Osteocyte (in vitro differentiated cells): Measurements from ENCODE around the gene MAML1. TPM values are rescaled to one million over a fixed set of nuclear protein-coding genes. Genes with fewer than 3 reads are reported as not detected.
"Not testable (repeated sequence)": the region's sequence is repeated elsewhere in the genome, so short reads cannot be mapped to it uniquely, and the experiment has no call there.

Source experiments
- DNase-seq: peaks from one replicate; pipeline ENCODE4 v3.0.0; 2021; ENCODE audit warnings: mixed read lengths; ENCODE audit not compliant: unreplicated experiment; ENCODE audit errors: extremely low spot score
- H3K27ac Mint-ChIP-seq: one replicate; pipeline ENCODE4 v1.8.0; 2021; ENCODE audit warnings: mild to moderate bottlenecking, mixed read lengths; ENCODE audit not compliant: unreplicated experiment
- H3K27me3 Mint-ChIP-seq: one replicate; pipeline ENCODE4 v1.8.0; 2021; ENCODE audit warnings: mixed read lengths; ENCODE audit not compliant: unreplicated experiment
- H3K36me3 Mint-ChIP-seq: one replicate; pipeline ENCODE4 v1.8.0; 2021; ENCODE audit warnings: mixed read lengths; ENCODE audit not compliant: unreplicated experiment
- H3K4me1 Mint-ChIP-seq: one replicate; pipeline ENCODE4 v1.8.0; 2021; ENCODE audit warnings: mixed read lengths; ENCODE audit not compliant: unreplicated experiment
- H3K4me3 Mint-ChIP-seq: one replicate; pipeline ENCODE4 v1.8.0; 2021; ENCODE audit warnings: mild to moderate bottlenecking, moderate library complexity, mixed read lengths; ENCODE audit not compliant: unreplicated experiment
- H3K9me3 Mint-ChIP-seq: one replicate; pipeline ENCODE4 v1.8.0; 2021; ENCODE audit warnings: mixed read lengths; ENCODE audit not compliant: unreplicated experiment
- total RNA-seq: library from RNA; stranded (reverse); gene quantifications from 2 replicates; pipeline ENCODE4 v1.2.1, GENCODE V29; 2021
- TF ChIP-seq, protein P1 (sequence below): fragments of 200-600 bp; sonication (generic); IDR thresholded peaks from 2 replicates; pipeline ENCODE4 v1.5.0; 2021; ENCODE audit warnings: antibody characterized with exemption, mild to moderate bottlenecking, moderate library complexity

MAML1 gene
- total RNA-seq, 1 donor from 2014 or later = 34.1 TPM

GRCh38 chr5:179788193-179788854 lies 55.7 kb downstream of the MAML1 start:
- Mint-ChIP-seq H3K27me3 (no peaks in the 10 kb centered on the region), H3K27ac (no peak overlapping the region), H3K9me3 (no peaks in the 10 kb centered on the region), H3K4me1 (peaks cover 4% of the 10 kb centered on the region), H3K4me3 (no peak overlapping the region), H3K36me3 (no peaks in the 10 kb centered on the region)
- no peak for DNase-seq
- TF ChIP-seq, protein P1, sequence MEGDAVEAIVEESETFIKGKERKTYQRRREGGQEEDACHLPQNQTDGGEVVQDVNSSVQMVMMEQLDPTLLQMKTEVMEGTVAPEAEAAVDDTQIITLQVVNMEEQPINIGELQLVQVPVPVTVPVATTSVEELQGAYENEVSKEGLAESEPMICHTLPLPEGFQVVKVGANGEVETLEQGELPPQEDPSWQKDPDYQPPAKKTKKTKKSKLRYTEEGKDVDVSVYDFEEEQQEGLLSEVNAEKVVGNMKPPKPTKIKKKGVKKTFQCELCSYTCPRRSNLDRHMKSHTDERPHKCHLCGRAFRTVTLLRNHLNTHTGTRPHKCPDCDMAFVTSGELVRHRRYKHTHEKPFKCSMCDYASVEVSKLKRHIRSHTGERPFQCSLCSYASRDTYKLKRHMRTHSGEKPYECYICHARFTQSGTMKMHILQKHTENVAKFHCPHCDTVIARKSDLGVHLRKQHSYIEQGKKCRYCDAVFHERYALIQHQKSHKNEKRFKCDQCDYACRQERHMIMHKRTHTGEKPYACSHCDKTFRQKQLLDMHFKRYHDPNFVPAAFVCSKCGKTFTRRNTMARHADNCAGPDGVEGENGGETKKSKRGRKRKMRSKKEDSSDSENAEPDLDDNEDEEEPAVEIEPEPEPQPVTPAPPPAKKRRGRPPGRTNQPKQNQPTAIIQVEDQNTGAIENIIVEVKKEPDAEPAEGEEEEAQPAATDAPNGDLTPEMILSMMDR = no peak

DNA sequence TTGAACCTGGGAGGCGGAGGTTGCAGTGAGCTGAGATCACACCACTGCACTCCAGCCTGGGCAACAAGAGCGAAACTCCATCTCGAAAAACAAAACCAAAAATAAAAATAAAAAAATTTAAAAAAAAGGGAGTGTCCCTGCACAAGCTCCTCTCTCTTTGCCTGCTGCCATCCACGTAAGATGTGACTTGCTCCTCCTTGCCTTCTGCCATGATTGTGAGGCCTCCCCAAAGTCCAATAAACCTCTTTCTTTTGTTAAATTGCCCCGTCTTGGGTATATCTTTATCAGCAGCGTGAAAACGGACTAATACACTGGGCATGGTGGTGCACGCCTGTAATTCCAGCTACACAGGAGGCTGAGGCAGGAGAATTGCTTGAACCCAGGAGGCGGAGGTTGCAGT lies 56.7 kb downstream of the MAML1 start:
- not testable (repeated sequence) for H3K4me1 Mint-ChIP-seq, H3K36me3 Mint-ChIP-seq, H3K9me3 Mint-ChIP-seq, H3K27me3 Mint-ChIP-seq, H3K27ac Mint-ChIP-seq, H3K4me3 Mint-ChIP-seq, DNase-seq

DNA sequence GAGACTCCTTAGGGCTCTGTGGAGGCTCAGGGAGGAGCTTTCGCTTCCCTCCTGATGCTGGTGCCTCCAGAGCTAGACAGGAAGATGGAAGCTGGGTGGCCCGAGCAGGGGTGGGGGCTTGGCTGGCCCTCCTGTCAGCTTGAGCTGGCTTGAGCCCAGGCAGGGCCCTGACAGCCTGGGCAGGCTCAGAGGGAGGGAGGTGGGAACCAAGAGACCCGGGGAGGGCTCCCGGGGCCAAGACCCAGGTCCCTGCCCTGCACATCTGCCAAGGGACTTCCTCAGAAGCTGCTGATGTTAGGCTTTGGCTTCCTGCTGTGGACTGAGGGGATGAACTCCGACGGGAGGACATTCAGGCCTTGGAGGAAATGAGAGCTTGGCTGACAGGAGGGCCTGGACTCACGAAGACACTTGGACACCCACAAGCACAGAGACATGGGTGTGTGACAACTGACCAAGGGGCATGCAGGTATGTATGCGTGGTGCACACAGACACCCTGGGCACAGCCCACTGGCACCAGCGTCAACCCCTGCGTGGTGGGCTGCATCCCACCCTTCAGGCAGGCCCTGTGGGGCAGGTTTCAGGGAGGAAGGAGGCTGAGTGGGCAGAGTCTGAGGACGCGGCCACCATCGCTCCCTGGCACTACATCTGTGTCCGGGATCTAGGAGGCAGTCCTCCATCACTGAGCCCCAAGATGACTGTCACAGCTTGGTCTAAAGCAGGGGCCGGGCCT lies 59.4 kb downstream of the MAML1 start:
- no peak overlapping the region for H3K4me3 Mint-ChIP-seq
- no peak overlapping the region for H3K27ac Mint-ChIP-seq

DNA sequence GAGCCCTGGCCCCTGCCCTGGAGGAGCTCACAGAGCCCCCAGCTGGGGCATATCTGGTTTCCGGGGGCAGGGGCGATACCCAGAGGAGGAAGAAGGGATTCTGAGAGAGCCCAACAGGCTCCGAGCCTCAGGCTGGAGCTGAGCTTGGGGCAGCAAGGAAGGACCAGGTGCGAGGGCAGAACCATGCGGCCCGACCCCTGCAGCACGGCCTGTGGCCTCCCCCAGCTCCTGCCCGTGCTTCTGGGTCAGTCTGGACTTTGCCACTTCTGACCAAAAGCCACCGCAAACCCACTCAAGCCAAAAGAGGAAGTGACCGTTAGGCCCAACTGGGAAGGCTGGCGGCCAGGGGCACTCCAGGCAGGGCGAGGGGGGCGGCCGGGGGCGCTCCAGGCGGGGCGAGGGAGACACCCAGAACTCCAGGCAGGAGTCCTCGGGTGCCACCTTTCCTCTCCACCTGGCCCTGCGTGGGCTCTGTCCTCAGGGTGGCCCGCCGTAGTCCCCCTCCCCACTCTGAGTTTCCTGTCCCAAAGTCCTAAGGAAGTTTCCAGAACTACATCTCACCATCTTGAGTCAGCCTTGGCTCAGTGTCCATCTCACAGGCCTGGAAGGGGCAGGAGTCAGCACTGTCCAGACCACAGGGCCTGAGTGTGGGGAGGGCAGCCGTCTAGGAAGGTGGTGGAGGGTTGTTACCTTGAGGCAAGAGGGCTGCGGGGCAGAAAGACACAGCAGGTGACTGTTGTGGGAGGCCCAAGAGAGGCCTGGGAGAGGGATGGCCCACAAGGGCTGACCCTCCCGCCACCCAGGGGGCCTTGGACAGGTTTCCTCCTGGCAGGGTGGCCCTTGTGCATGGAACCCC lies 60.2 kb downstream of the MAML1 start:
- H3K4me1 Mint-ChIP-seq = peaks cover 14% of the 10 kb centered on the region
- H3K9me3 Mint-ChIP-seq = no peaks in the 10 kb centered on the region
- no peak overlapping the region for H3K4me3 Mint-ChIP-seq
- no peak overlapping the region for H3K27ac Mint-ChIP-seq
- H3K27me3 Mint-ChIP-seq = no peaks in the 10 kb centered on the region
- DNase-seq = no peak
- H3K36me3 Mint-ChIP-seq = peaks cover 4% of the 10 kb centered on the region
- TF ChIP-seq, protein P1 = no peak

More for the DNA sequence above, 59.4 kb downstream of the MAML1 start:
- peaks cover 14% of the 10 kb centered on the region for H3K4me1 Mint-ChIP-seq
- TF ChIP-seq, protein P1 = no peak
- H3K36me3 Mint-ChIP-seq = peaks cover 4% of the 10 kb centered on the region
- no peaks in the 10 kb centered on the region for H3K9me3 Mint-ChIP-seq
- no peak for DNase-seq
- no peaks in the 10 kb centered on the region for H3K27me3 Mint-ChIP-seq

DNA sequence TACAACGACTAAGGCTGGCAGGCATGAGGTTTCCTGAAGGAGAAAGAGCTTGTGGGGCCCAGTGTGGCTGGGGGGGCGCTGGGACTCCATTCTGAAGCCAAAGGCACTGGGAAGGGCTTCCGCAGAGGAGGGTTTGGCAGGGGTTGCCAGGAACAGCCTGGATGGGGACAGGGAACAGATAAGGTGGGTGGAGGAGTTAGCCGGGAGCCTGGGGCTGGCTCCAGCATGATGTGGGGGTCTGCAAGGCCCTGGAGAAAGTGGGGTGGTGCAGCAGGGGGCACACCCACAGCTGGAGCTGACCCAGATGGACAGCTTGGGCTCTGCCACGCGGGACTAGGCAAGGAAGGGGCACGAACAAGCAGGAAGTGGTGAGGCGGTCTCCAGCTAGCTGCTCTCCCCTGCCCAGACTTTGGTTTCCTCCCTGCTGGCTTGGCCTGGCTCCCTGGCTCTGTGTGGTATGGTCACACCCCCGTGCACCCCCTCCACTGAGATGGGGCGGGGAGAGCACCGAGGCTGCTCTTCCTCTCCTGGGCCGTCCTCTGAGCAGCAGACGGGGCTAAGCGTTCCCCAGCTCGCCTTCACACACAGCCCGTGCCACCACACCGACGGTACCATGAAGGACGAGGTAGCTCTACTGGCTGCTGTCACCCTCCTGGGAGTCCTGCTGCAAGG lies 61.0 kb downstream of the MAML1 start, which contains the start of gene LTC4S:
Gene LTC4S, plus strand, starts transcription at position 519 of the 672 bp plus-strand sequence. Its CDS starts 95 bp downstream, at position 614.
- H3K27me3 Mint-ChIP-seq = no peaks in the 10 kb centered on the region
- no peak for DNase-seq
- H3K36me3 Mint-ChIP-seq = peaks cover 4% of the 10 kb centered on the region
- H3K27ac Mint-ChIP-seq = no peak within 1 kb of the TSS
- H3K4me3 Mint-ChIP-seq = peak within 1 kb of the TSS; percentile 60
- TF ChIP-seq, protein P1 = no peak
- no peaks in the 10 kb centered on the region for H3K9me3 Mint-ChIP-seq
- H3K4me1 Mint-ChIP-seq = peaks cover 14% of the 10 kb centered on the region
